Measurements from ENCODE around the gene HCST. TPM values are rescaled to one million over a fixed set of nuclear protein-coding genes. Genes with fewer than 3 reads are reported as not detected.

The HCST gene
- total RNA-seq, 1 donor from 2014 or later: 9.1 TPM

GRCh38 chr19:35929876-35930275 is 27.5 kb downstream of the HCST start:
- intact Hi-C loops (cut with DNase I): loop anchor here (2.0 to 10.0 kb wide), 3 partner anchors 49 to 215 kb away; partner anchors contain the start of genes ARHGAP33 and KMT2B
- Histone ChIP-seq H3K9me3 (no peaks in the 10 kb centered on the region), H3K4me3 (no peak overlapping the region), H3K27ac (no peak overlapping the region), H3K27me3 (no peaks in the 10 kb centered on the region), H3K36me3 (no peaks in the 10 kb centered on the region), H3K4me1 (peaks cover 6% of the 10 kb centered on the region)
- no peak for TF ChIP-seq POLR2AphosphoS5 (IDR thresholded peaks at IDR 0.05; ENCODE audit: insufficient read depth in 1 of 2, low read depth in 1 of 2)
- no peak for TF ChIP-seq CTCF (IDR thresholded peaks at IDR 0.05)
- no peak for TF ChIP-seq POLR2A (IDR thresholded peaks at IDR 0.05)
- DNase-seq (ENCODE audit: extremely low spot score in 2 of 2): no peak

DNA sequence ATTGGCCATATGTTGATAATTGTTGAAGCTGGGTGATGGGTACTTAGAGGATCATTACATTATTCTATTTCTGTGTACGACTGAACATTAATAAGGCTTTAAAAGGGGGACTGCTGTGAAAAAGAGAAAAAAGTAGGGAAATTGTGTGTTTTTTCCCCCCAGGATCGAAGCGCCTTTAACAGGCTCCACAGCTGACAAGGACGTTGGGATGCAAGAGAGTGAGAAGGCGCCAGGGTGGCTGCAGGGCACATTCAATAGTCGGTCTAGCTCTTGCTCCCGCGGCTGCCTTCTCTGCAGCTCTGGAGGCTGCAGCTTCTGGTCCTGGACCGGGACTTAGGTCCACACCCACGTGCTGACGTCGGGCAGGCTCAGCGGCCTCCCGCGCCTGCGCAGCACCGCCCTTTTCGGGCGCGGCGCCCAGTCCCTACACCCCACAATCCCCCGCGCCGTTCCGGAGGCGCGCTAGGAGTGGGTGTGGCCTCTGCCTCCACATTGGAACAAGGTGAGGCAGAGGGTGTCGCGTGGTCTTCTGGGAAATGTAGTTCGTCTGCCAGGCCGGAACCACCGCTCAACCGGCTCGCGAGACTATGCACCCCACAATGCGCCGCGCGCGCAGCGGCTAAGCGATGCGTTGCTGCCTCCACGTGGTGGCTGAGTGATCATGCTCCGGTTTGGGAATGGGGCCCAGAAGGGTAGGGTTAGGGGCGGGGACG is 29.0 kb downstream of the HCST start:
- Histone ChIP-seq H3K27ac (peak overlapping the region; percentile 72), H3K4me3 (peak overlapping the region; percentile 20 to 23), H3K27me3 (no peaks in the 10 kb centered on the region), H3K4me1 (peaks cover 17% of the 10 kb centered on the region), H3K9me3 (no peaks in the 10 kb centered on the region), H3K36me3 (no peaks in the 10 kb centered on the region)
- peak; percentile 99 to 100 for DNase-seq (ENCODE audit: extremely low spot score in 2 of 2)
- intact Hi-C loops (cut with DNase I): loop anchor here (2.0 to 10.0 kb wide), 3 partner anchors 51 to 217 kb away; partner anchors contain the start of genes ARHGAP33 and KMT2B
- TF ChIP-seq POLR2A (IDR thresholded peaks at IDR 0.05) (peak in 1 of 2 donors; percentile 65), CTCF (IDR thresholded peaks at IDR 0.05) (peak; percentile 95 to 99 (median 99)), POLR2AphosphoS5 (IDR thresholded peaks at IDR 0.05; ENCODE audit: insufficient read depth in 1 of 2, low read depth in 1 of 2) (peak; percentile 95 to 100)

DNA sequence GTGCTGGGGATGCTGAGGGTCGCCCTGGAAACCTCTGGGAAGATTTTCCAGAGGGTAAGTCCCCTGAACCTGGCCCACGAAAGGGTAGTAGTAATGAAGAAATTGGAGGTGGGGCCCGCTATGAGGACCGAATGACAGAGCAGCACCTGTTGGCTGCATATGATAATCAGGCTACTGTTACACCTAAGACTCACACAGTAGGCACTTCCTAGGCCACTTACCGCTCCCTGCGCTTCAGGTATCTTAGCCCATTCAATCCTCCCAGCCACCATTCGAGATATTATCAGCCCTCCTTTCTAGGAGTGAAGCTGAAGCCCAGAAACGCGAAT is 29.5 kb downstream of the HCST start:
- peak overlapping the region in 1 of 2 donors; percentile 23 for H3K4me3 ChIP-seq
- no peak overlapping the region for H3K27ac ChIP-seq
- TF ChIP-seq CTCF (IDR thresholded peaks at IDR 0.05): no peak
- no peak for TF ChIP-seq POLR2A (IDR thresholded peaks at IDR 0.05)
- no peak for TF ChIP-seq POLR2AphosphoS5 (IDR thresholded peaks at IDR 0.05; ENCODE audit: insufficient read depth in 1 of 2, low read depth in 1 of 2)
- intact Hi-C loops (cut with DNase I): loop anchor here (2.0 to 10.0 kb wide), 3 partner anchors 51 to 217 kb away; partner anchors contain the start of genes ARHGAP33 and KMT2B
- DNase-seq (ENCODE audit: extremely low spot score in 2 of 2): no peak
- H3K9me3 ChIP-seq: no peaks in the 10 kb centered on the region
- H3K27me3 ChIP-seq: no peaks in the 10 kb centered on the region
- H3K4me1 ChIP-seq: peaks cover 18% of the 10 kb centered on the region
- H3K36me3 ChIP-seq: no peaks in the 10 kb centered on the region

GRCh38 chr19:35932291-35932936 is 30.1 kb downstream of the HCST start:
- peaks cover 24% of the 10 kb centered on the region for H3K4me1 ChIP-seq

More at GRCh38 chr19:35932291-35932936, 30.1 kb downstream of the HCST start:
- intact Hi-C loops (cut with DNase I): loop anchor here (10.0 kb wide), 2 partner anchors 158 to 218 kb away; partner anchors contain the start of genes ARHGAP33 and KMT2B
- no peak for DNase-seq (ENCODE audit: extremely low spot score in 2 of 2)
- TF ChIP-seq POLR2A (IDR thresholded peaks at IDR 0.05) (no peak), POLR2AphosphoS5 (IDR thresholded peaks at IDR 0.05; ENCODE audit: insufficient read depth in 1 of 2, low read depth in 1 of 2) (no peak), CTCF (IDR thresholded peaks at IDR 0.05) (no peak)
- H3K27ac ChIP-seq: no peak overlapping the region
- H3K36me3 ChIP-seq: no peaks in the 10 kb centered on the region
- no peaks in the 10 kb centered on the region for H3K9me3 ChIP-seq
- no peaks in the 10 kb centered on the region for H3K27me3 ChIP-seq
- H3K4me3 ChIP-seq: no peak overlapping the region
